Loucy (cell line): ENCODE measurements around the gene ARMH4.

Experiments used
- CTCF ChIP-seq: fragments of 200-600 bp; sonication (generic); conservative IDR thresholded peaks from 2 replicates; pipeline ENCODE4 v1.5.1; 2014; ENCODE audit warnings: mild to moderate bottlenecking, antibody characterized with exemption, low read length
- EZH2phosphoT487 ChIP-seq: fragments of 200-600 bp; IDR thresholded peaks from 2 replicates; pipeline ENCODE4 v1.6.1; 2018; ENCODE audit warnings: antibody characterized with exemption, mild to moderate bottlenecking, moderate library complexity, borderline replicate concordance

- TF ChIP-seq CTCF (no peak), EZH2phosphoT487 (no peak)
These were observed 1.7 kb downstream of the ARMH4 start for GRCh38 chr14:58150243-58150805.
